Stimulated activated CD8-positive, alpha-beta memory T cell treated with anti-CD3 and anti-CD28 coated beads, Interleukin-12 subunit alpha, Interleukin-12 subunit beta, amount 100 ng/mL, for 4 hours (primary cell): Measurements from ENCODE around the gene C6orf141.

Experiments
- DNase-seq: peaks from one replicate; pipeline ENCODE4 v3.0.0-alpha.2; 2020; ENCODE audit warnings: low read depth

The C6orf141 gene

GRCh38 chr6:49540614-49541013 is 9.9 kb upstream of the C6orf141 start:
- DNase-seq = no peak

- DNase-seq = no peak
Measured at GRCh38 chr6:49541210-49541724, 9.2 kb upstream of the C6orf141 start.

- no peak for DNase-seq
Measured at GRCh38 chr6:49541936-49542335, 8.5 kb upstream of the C6orf141 start.

GRCh38 chr6:49543087-49543858 is 7.2 kb upstream of the C6orf141 start:
- DNase-seq = no peak

- DNase-seq = no peak
Measured at GRCh38 chr6:49546331-49546730, 4.1 kb upstream of the C6orf141 start.

GRCh38 chr6:49548613-49549304 is 1.7 kb upstream of the C6orf141 start:
- DNase-seq = no peak

GRCh38 chr6:49549691-49550491 is 577 bp upstream of the C6orf141 start:
- DNase-seq = no peak

GRCh38 chr6:49551078-49551865 is 804 bp downstream of the C6orf141 start:
- no peak for DNase-seq

GRCh38 chr6:49551866-49552129 is 1.3 kb downstream of the C6orf141 start:
- DNase-seq = no peak

- DNase-seq = no peak
Measured at GRCh38 chr6:49552596-49552995, 2.1 kb downstream of the C6orf141 start.

GRCh38 chr6:49553384-49553783 is 2.9 kb downstream of the C6orf141 start:
- no peak for DNase-seq

- no peak for DNase-seq
Measured at GRCh38 chr6:49555951-49556350, 5.5 kb downstream of the C6orf141 start.

- DNase-seq = no peak
Measured at GRCh38 chr6:49556429-49556837, 6.0 kb downstream of the C6orf141 start.

- DNase-seq = no peak
Measured at GRCh38 chr6:49557177-49557576, 6.7 kb downstream of the C6orf141 start.

- no peak for DNase-seq
Measured at GRCh38 chr6:49558238-49558637, 7.8 kb downstream of the C6orf141 start.

- DNase-seq = no peak
Measured at GRCh38 chr6:49563006-49563886, 12.8 kb downstream of the C6orf141 start.

GRCh38 chr6:49564552-49564951 is 14.1 kb downstream of the C6orf141 start:
- DNase-seq = no peak

- DNase-seq = no peak
Measured at GRCh38 chr6:49565261-49565660, 14.8 kb downstream of the C6orf141 start.

- no peak for DNase-seq
Measured at GRCh38 chr6:49565855-49566254, 15.4 kb downstream of the C6orf141 start.

GRCh38 chr6:49570474-49571079 is 20.1 kb downstream of the C6orf141 start:
- DNase-seq = no peak

GRCh38 chr6:49576618-49577017 is 26.1 kb downstream of the C6orf141 start:
- no peak for DNase-seq
